GM12878 (cell line): Measurements from ENCODE around the gene MPP2. TPM values are rescaled to one million over a fixed set of nuclear protein-coding genes. Genes with fewer than 3 reads are reported as not detected.

Experiments
- ATAC-seq: fragments of 200-7000 bp; cut with Tn5 transposase; 3 replicates; pipeline ENCODE4 v1.9.1; 2020; ENCODE audit warnings: mild to moderate bottlenecking, moderate library complexity
- BruUV-seq: library from RNA; stranded (reverse); fragments of 400-500 nt; replicated peaks from 2 replicates; lab custom pipeline; 2021; lab: Mats Ljungman, UMichigan
- CTCF ChIA-PET: fragments of 300-600 bp; sonication (Branson Sonifier 250); formaldehyde crosslinking; extraction: SDS; loops from one replicate; lab custom pipeline; 2021; ENCODE audit warnings: inconsistent platforms; lab: Yijun Ruan, JAX
- POLR2A ChIA-PET: fragments of 350-600 bp; formaldehyde crosslinking; extraction: SDS; loops from one replicate; lab custom pipeline; 2021; ENCODE audit warnings: inconsistent platforms; lab: Charles Lee
- RAD21 ChIA-PET: fragments of 300-600 bp; sonication (Branson Sonifier 250); formaldehyde crosslinking; loops from one replicate; lab custom pipeline; 2023; ENCODE audit warnings: antibody characterized with exemption; ENCODE audit not compliant: unreplicated experiment; lab: Charles Lee
- SMC1A ChIA-PET: fragments of 300-600 bp; sonication (Branson Sonifier 250); formaldehyde crosslinking; loops from one replicate; lab custom pipeline; 2023; ENCODE audit not compliant: unreplicated experiment, uncharacterized antibody; lab: Charles Lee
- DNase-seq: peaks from one replicate; pipeline ENCODE4 v3.0.0-alpha.2; 2011; ENCODE audit warnings: low read depth, low spot score
- FAIRE-seq: peaks from 3 replicates; lab custom pipeline; 2011; peaks lifted over from hg19 to GRCh38; lab: Jason Lieb, UNC
- H2AFZ ChIP-seq: 2 replicates; pipeline ENCODE4 v1.6.0; 2011; ENCODE audit warnings: low read depth, low read length, control low read depth; ENCODE audit not compliant: control insufficient read depth
- H3K27ac ChIP-seq: 2 replicates; pipeline ENCODE4 v1.5.1; 2011; ENCODE audit warnings: control low read depth; ENCODE audit not compliant: control insufficient read depth, insufficient read depth
- H3K27me3 ChIP-seq, 2 experiments: replicated peaks in 1 of 2; 2 replicates each; pipeline versions ENCODE4 v1.6.0 to v1.6.1; 2011; ENCODE audit warnings: low read length in 1 of 2; ENCODE audit not compliant: control insufficient read depth in 2 of 2, insufficient read depth in 2 of 2
- H3K36me3 ChIP-seq, 2 experiments: 2 replicates each; pipeline ENCODE4 v1.5.1; 2011; ENCODE audit warnings: low read length in 1 of 2; ENCODE audit not compliant: control insufficient read depth in 2 of 2, insufficient read depth in 2 of 2
- H3K4me1 ChIP-seq: 2 replicates; pipeline ENCODE4 v1.6.1; 2011; ENCODE audit warnings: mild to moderate bottlenecking, low read length, moderate library complexity, mixed read lengths; ENCODE audit not compliant: control insufficient read depth, insufficient read depth
- H3K4me2 ChIP-seq: 2 replicates; pipeline ENCODE4 v1.6.0; 2011; ENCODE audit warnings: control low read depth; ENCODE audit not compliant: control insufficient read depth, insufficient read depth
- H3K4me3 ChIP-seq: fragments of 200-600 bp; sonication (generic); 2 replicates; pipeline ENCODE4 v1.5.1; 2016
- H3K79me2 ChIP-seq: 2 replicates; pipeline ENCODE4 v1.6.0; 2011; ENCODE audit warnings: low read length; ENCODE audit not compliant: control insufficient read depth, insufficient read depth
- H3K9ac ChIP-seq: 2 replicates; pipeline ENCODE4 v1.8.0; 2011; ENCODE audit warnings: low read length, control low read depth, mixed read lengths; ENCODE audit not compliant: control insufficient read depth, insufficient read depth
- H3K9me3 ChIP-seq: replicated peaks from 3 replicates; pipeline ENCODE4 v1.5.1; 2011; ENCODE audit warnings: mild to moderate bottlenecking, low read length; ENCODE audit not compliant: control insufficient read depth, insufficient read depth
- H4K20me1 ChIP-seq: 2 replicates; pipeline ENCODE4 v1.6.0; 2011; ENCODE audit not compliant: control insufficient read depth, insufficient read depth
- CEBPZ ChIP-seq: fragments of 150-350 bp; IDR thresholded peaks from 2 replicates; pipeline ENCODE4 v1.6.1; 2016; ENCODE audit warnings: low read depth, low read length
- GABPA ChIP-seq: IDR thresholded peaks from 2 replicates; pipeline ENCODE4 v1.6.1; 2014; ENCODE audit warnings: antibody characterized with exemption, low read depth, mild to moderate bottlenecking, inconsistent platforms
- TAF1 ChIP-seq: IDR thresholded peaks from 2 replicates; pipeline ENCODE4 v1.6.1; 2011; ENCODE audit warnings: mild to moderate bottlenecking, low read depth, low read length, borderline replicate concordance
- TCF3 ChIP-seq: IDR thresholded peaks from 2 replicates; pipeline ENCODE4 v1.6.1; 2012; ENCODE audit warnings: low read depth, mild to moderate bottlenecking, low read length, borderline replicate concordance; ENCODE audit not compliant: insufficient read depth
- WGBS: methylation state at CpG from one replicate; pipeline ENCODE4 v1.1.6; 2016; ENCODE audit warnings: low lambda C conversion rate; ENCODE audit not compliant: insufficient replicate concordance, insufficient coverage; ENCODE audit errors: missing lambda C conversion rate; 5-methylcytosine and 5-hydroxymethylcytosine counted together
- in situ Hi-C: fragments of 300-500 bp; cut with MboI; formaldehyde crosslinking; loops from 9 replicates; pipeline ENCODE4 v1.14.3; 2018; ENCODE audit warnings: mixed read lengths
- intact Hi-C: fragments of 100-400 bp; cut with micrococcal nuclease; formaldehyde crosslinking; loops from one replicate; pipeline ENCODE4 v1.14.2; 2022; ENCODE audit not compliant: unreplicated experiment
- polyA plus RNA-seq, 11 experiments: library from polyadenylated mRNA; depleted of rRNA in 4 of 11; unstranded in 6 of 11; stranded (reverse) in 5 of 11; fragments of >200 nt; fragmentation: Nextera tagmentation in 4 of 11; fragmentation: Illumina TruSeq in 1 of 11; extraction: Ambion mirVana in 4 of 11; extraction: Trizol in 1 of 11; gene quantifications; 1 replicate in 1 of 11; 2 replicates in 10 of 11; pipeline versions ENCODE4 v1.2.1 to v1.2.3, GENCODE V29; 2011 to 2016; ENCODE audit warnings: inconsistent platforms in 2 of 11, missing spikeins in 2 of 11, low read depth in 1 of 11
- total RNA-seq, 4 experiments: library from RNA; depleted of rRNA in 3 of 4; stranded (reverse); fragments of >200 nt in 3 of 4; fragmentation: Illumina TruSeq in 1 of 4; extraction: Trizol in 1 of 4; gene quantifications; 2 replicates each; pipeline versions ENCODE4 v1.2.1 to v1.2.3, GENCODE V29; 2013 to 2021

MPP2 gene
- total and polyA plus RNA-seq, 10 of the 15 experiments (the other 5 are each of a cell fraction or from before 2014, with no cell fraction given), result 0.02 to 0.23 (median 0.15) TPM; not detected in 2

- in situ Hi-C loops (no loop called here), intact Hi-C loops (no loop called here)
- Histone ChIP-seq H4K20me1 (no peaks in the 10 kb centered on the region), H3K9me3 (no peaks in the 10 kb centered on the region), H2AFZ (no peak overlapping the region), H3K79me2 (no peaks in the 10 kb centered on the region), H3K4me1 (0 out of 2 replicates have a peak, but pooled peaks cover 4% of the 10 kb centered on the region), H3K27me3 (peaks cover 0 to 6% of the 10 kb centered on the region in 2 experiments; a peak in 2 of 4 replicates), H3K4me3 (no peak overlapping the region), H3K27ac (no peak overlapping the region), H3K36me3 (no peaks in the 10 kb centered on the region), H3K9ac (no peak overlapping the region), H3K4me2 (no peak overlapping the region)
- SMC1A ChIA-PET, result interaction anchor here (0.6 kb wide), 1 partner anchor 133 kb away, joined by 3 read pairs; no protein-coding TSS in a partner anchor
- RAD21 ChIA-PET, result no interaction called here
- no TSS peak for BruUV-seq
- no peak for TF ChIP-seq TAF1
- TF ChIP-seq GABPA, result no peak
- no peak for TF ChIP-seq CEBPZ
- TF ChIP-seq TCF3, result no peak
- DNase-seq (no peak), ATAC-seq (no peak), FAIRE-seq (no peak)
- POLR2A ChIA-PET, result no interaction called here
- WGBS, result 10% methylated on average over 2 of the region's 2 CpGs
- CTCF ChIA-PET, result no interaction called here
Measured at GRCh38 chr17:43950554-43950953, 43.2 kb upstream of the MPP2 start.
